ENCODE data around the gene HSD17B2. TPM values are rescaled to one million over a fixed set of nuclear protein-coding genes. Genes with fewer than 3 reads are reported as not detected.

Gene HSD17B2
- total RNA-seq, 1 experiment from 2014 or later: not detected

DNA sequence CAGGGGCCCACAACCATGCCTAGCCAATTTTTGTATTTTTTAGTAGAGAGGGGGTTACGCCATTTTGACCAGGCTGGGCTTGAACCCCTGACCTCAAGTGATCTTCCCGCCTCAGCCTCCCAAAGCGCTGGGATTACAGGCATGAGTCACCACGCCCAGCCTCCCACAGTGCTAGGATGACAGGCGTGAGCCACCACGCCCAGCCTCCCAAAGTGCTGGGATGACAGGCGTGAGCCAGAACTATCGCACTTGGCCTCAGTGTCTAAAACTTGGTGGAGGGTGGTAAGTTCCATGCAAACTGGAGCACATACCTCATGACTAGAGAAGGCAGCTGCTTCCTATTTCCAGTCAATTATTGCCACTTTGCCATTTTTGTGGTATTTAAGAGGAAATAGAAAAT lies 7.1 kb downstream of the HSD17B2 start:
- no peaks in the 10 kb centered on the region for H3K9me3 ChIP-seq (ENCODE audit: control insufficient read depth in 1 of 2, insufficient read depth in 1 of 2, low read depth in 1 of 2, low read length in 2 of 2)
- ChIA-PET CTCF (no interaction called here), RAD21 (ENCODE audit: low non-redundant PET in 1 of 2, low total read pairs in 2 of 2, uncharacterized antibody in 2 of 2, unreplicated experiment in 2 of 2) (no interaction called here), POLR2A (no interaction called here)
- no TSS peak for BruUV-seq (replicated peaks)
- H3K9me2 ChIP-seq (ENCODE audit: insufficient read depth): no peaks in the 10 kb centered on the region
- no peak overlapping the region for H3K4me3 ChIP-seq (replicated peaks in 1 of 2; ENCODE audit: low read depth in 1 of 2, low read length in 2 of 2)
- H3K79me2 ChIP-seq (ENCODE audit: insufficient read depth, low read length): no peaks in the 10 kb centered on the region
- peaks cover 0 to 5% of the 10 kb centered on the region in 2 experiments; a peak in 1 of 4 replicates for H3K4me1 ChIP-seq (ENCODE audit: control insufficient read depth in 1 of 2, insufficient read depth in 2 of 2, low read length in 2 of 2)
- no peak for DNase-seq (ENCODE audit: low read depth, low spot score)
- H4K20me1 ChIP-seq (ENCODE audit: insufficient read depth): no peaks in the 10 kb centered on the region
- peaks cover 48% of the 10 kb centered on the region for H3K27me3 ChIP-seq (ENCODE audit: insufficient read depth, low read length)
- H3K36me3 ChIP-seq (ENCODE audit: control insufficient read depth in 1 of 2, insufficient read depth in 2 of 2, low read length in 2 of 2): no peaks in the 10 kb centered on the region
- no peak overlapping the region; the same call in 1 of the 2 replicates for H3K4me2 ChIP-seq (ENCODE audit: low read length)
- intact Hi-C loops (cut with micrococcal nuclease): no loop called here
- no peak overlapping the region for H2AFZ ChIP-seq (ENCODE audit: low read depth, low read length, poor library complexity, severe bottlenecking)
- no peak for TF ChIP-seq ZBTB33 (IDR thresholded peaks at IDR 0.05; ENCODE audit: extremely low read depth, insufficient replicate concordance, low read length)
- TF ChIP-seq SIN3A (IDR thresholded peaks at IDR 0.05; ENCODE audit: low read depth): no peak
- TF ChIP-seq CBX3 (IDR thresholded peaks at IDR 0.05; ENCODE audit: low read depth): no peak
- TF ChIP-seq TCF7L2 (IDR thresholded peaks at IDR 0.05; ENCODE audit: borderline replicate concordance, extremely low read depth, insufficient read depth, insufficient read length): no peak
- TF ChIP-seq EZH2phosphoT487 (IDR thresholded peaks at IDR 0.05; ENCODE audit: borderline replicate concordance): no peak
- TF ChIP-seq SP1 (IDR thresholded peaks at IDR 0.05; ENCODE audit: low read depth): no peak
- no peak for TF ChIP-seq POLR2AphosphoS5 (IDR thresholded peaks at IDR 0.05; ENCODE audit: low read depth, low read length)
- TF ChIP-seq RAD21 (IDR thresholded peaks at IDR 0.05; ENCODE audit: low read depth): no peak
- no peak for TF ChIP-seq CEBPB (IDR thresholded peaks at IDR 0.05; ENCODE audit: low read depth)
- peak; percentile 52 for ATAC-seq
- H3K27ac ChIP-seq (ENCODE audit: low read depth, low read length): no peak overlapping the region
- no peak overlapping the region for H3K9ac ChIP-seq (ENCODE audit: low read length)
